GM12891 (cell line): ENCODE results near the gene WDR17.

ENCODE experiments used
- PAX5 ChIP-seq: IDR thresholded peaks from 2 replicates; pipeline ENCODE4 v1.6.1; 2011; ENCODE audit warnings: low read length, moderate library complexity, mild to moderate bottlenecking; ENCODE audit not compliant: insufficient read depth, severe bottlenecking
- POLR2A ChIP-seq: IDR thresholded peaks from 2 replicates; pipeline ENCODE4 v1.6.1; 2011; ENCODE audit warnings: low read depth, low read length, control low read depth
- POLR2AphosphoS5 ChIP-seq: IDR thresholded peaks from 2 replicates; pipeline ENCODE4 v1.6.1; 2011; ENCODE audit warnings: low read depth, low read length, control low read depth
- POU2F2 ChIP-seq: IDR thresholded peaks from 2 replicates; pipeline ENCODE4 v1.6.1; 2011; ENCODE audit warnings: low read depth, mild to moderate bottlenecking, control low read depth, low read length, moderate library complexity
- SPI1 ChIP-seq: IDR thresholded peaks from 2 replicates; pipeline ENCODE4 v1.6.1; 2011; ENCODE audit warnings: low read depth, low read length, control low read depth
- TAF1 ChIP-seq: IDR thresholded peaks from 2 replicates; pipeline ENCODE4 v1.6.1; 2011; ENCODE audit warnings: low read depth, low read length, control low read depth

GRCh38 chr4:176198316-176198903 lies 132.8 kb downstream of the WDR17 start:
- TF ChIP-seq POLR2A (no peak), POLR2AphosphoS5 (no peak), TAF1 (no peak), PAX5 (no peak), SPI1 (no peak), POU2F2 (no peak)
